GM23338 (cell line): ENCODE results near the gene UVRAG. TPM values are rescaled to one million over a fixed set of nuclear protein-coding genes. Genes with fewer than 3 reads are reported as not detected.

Experiments
- ATAC-seq: fragments of 200-7000 bp; cut with Tn5 transposase; 3 replicates; pipeline ENCODE4 v1.9.1; 2020
- DNase-seq: peaks from one replicate; pipeline ENCODE4 v3.0.0-alpha.2; 2015; ENCODE audit warnings: low spot score
- H2AFZ ChIP-seq: fragments of 200-600 bp; sonication (generic); 2 replicates; pipeline ENCODE4 v1.8.0; 2016; ENCODE audit warnings: antibody characterized with exemption, mild to moderate bottlenecking, moderate library complexity
- H3F3A ChIP-seq: fragments of 200-600 bp; sonication (generic); replicated peaks from 2 replicates; pipeline ENCODE4 v1.8.0; 2017; ENCODE audit warnings: antibody characterized with exemption, mixed run types, low read depth
- H3K27ac ChIP-seq: fragments of 200-600 bp; sonication (generic); 2 replicates; pipeline ENCODE4 v1.6.1; 2016; ENCODE audit warnings: low read depth
- H3K27me3 ChIP-seq: fragments of 200-600 bp; sonication (generic); 2 replicates; pipeline ENCODE4 v1.8.0; 2016; ENCODE audit warnings: mild to moderate bottlenecking, mixed run types, moderate library complexity; ENCODE audit not compliant: insufficient read depth
- H3K36me3 ChIP-seq: fragments of 200-600 bp; sonication (generic); 2 replicates; pipeline ENCODE4 v1.8.0; 2016; ENCODE audit warnings: mild to moderate bottlenecking; ENCODE audit not compliant: insufficient read depth
- H3K4me1 ChIP-seq: fragments of 200-600 bp; sonication (generic); 2 replicates; pipeline ENCODE4 v1.8.0; 2016; ENCODE audit warnings: mild to moderate bottlenecking, moderate library complexity; ENCODE audit not compliant: insufficient read depth
- H3K4me2 ChIP-seq: fragments of 200-600 bp; sonication (generic); 2 replicates; pipeline ENCODE4 v1.7.1; 2017; ENCODE audit warnings: mixed run types
- H3K4me3 ChIP-seq: fragments of 200-600 bp; sonication (generic); 2 replicates; pipeline ENCODE4 v1.6.1; 2016; ENCODE audit warnings: mixed run types
- H3K79me2 ChIP-seq: fragments of 200-600 bp; sonication (generic); replicated peaks from 2 replicates; pipeline ENCODE4 v1.8.0; 2017; ENCODE audit warnings: mild to moderate bottlenecking; ENCODE audit not compliant: insufficient read depth
- H3K9me2 ChIP-seq: fragments of 200-600 bp; sonication (generic); 2 replicates; pipeline ENCODE4 v1.8.0; 2017; ENCODE audit not compliant: insufficient read depth
- H4K20me1 ChIP-seq: fragments of 200-600 bp; sonication (generic); replicated peaks from 2 replicates; pipeline ENCODE4 v1.8.0; 2017; ENCODE audit warnings: mild to moderate bottlenecking; ENCODE audit not compliant: insufficient read depth
- H3K27ac Mint-ChIP-seq: 2 replicates; pipeline ENCODE4 v1.8.0; 2020; ENCODE audit warnings: inconsistent platforms, mild to moderate bottlenecking, moderate library complexity, mixed read lengths
- H3K27me3 Mint-ChIP-seq: 3 replicates; pipeline ENCODE4 v1.8.0; 2022; ENCODE audit warnings: low read depth, mild to moderate bottlenecking, moderate library complexity, mixed read lengths, inconsistent platforms; ENCODE audit not compliant: insufficient read depth, poor library complexity
- H3K36me3 Mint-ChIP-seq: 3 replicates; pipeline ENCODE4 v1.8.0; 2021; ENCODE audit warnings: low read depth, mild to moderate bottlenecking, inconsistent platforms, moderate library complexity, mixed read lengths
- H3K4me1 Mint-ChIP-seq: 3 replicates; pipeline ENCODE4 v1.8.0; 2020; ENCODE audit warnings: mild to moderate bottlenecking, inconsistent platforms, mixed read lengths
- H3K4me3 Mint-ChIP-seq: 3 replicates; pipeline ENCODE4 v1.8.0; 2021; ENCODE audit warnings: moderate library complexity, mild to moderate bottlenecking, inconsistent platforms, mixed read lengths
- H3K9me3 Mint-ChIP-seq: 3 replicates; pipeline ENCODE4 v1.8.0; 2020; ENCODE audit warnings: moderate library complexity, mild to moderate bottlenecking, inconsistent platforms, mixed read lengths
- CREB1 ChIP-seq: fragments of 250-450 bp; sonication (Bioruptor Pico); IDR thresholded peaks from 2 replicates; pipeline ENCODE4 v1.5.0; 2020; ENCODE audit warnings: low read depth, mild to moderate bottlenecking, moderate library complexity
- CTCF ChIP-seq, 2 experiments: fragments of 200-600 bp in 1 of 2; sonication (generic) in 1 of 2; conservative IDR thresholded peaks; 2 replicates each; pipeline versions ENCODE4 v1.5.1 to v1.6.1; 2016 to 2017; ENCODE audit warnings: antibody characterized with exemption in 2 of 2, low read depth in 2 of 2, mild to moderate bottlenecking in 2 of 2, moderate library complexity in 1 of 2
- ETS1 ChIP-seq: IDR thresholded peaks from 2 replicates; pipeline ENCODE4 v1.6.1; 2016; ENCODE audit warnings: antibody characterized with exemption
- EZH2 ChIP-seq: fragments of 200-600 bp; sonication (generic); IDR thresholded peaks from one replicate; pipeline ENCODE4 v1.8.0; 2017; ENCODE audit warnings: antibody characterized with exemption, mild to moderate bottlenecking, low read depth; ENCODE audit not compliant: unreplicated experiment
- EZH2phosphoT487 ChIP-seq: fragments of 200-600 bp; sonication (generic); IDR thresholded peaks from one replicate; pipeline ENCODE4 v1.8.1; 2018; ENCODE audit warnings: antibody characterized with exemption; ENCODE audit not compliant: unreplicated experiment
- JUNB ChIP-seq: IDR thresholded peaks from one replicate; pipeline ENCODE4 v1.6.1; 2016; ENCODE audit warnings: antibody characterized with exemption; ENCODE audit not compliant: unreplicated experiment
- NANOG ChIP-seq: IDR thresholded peaks from 2 replicates; pipeline ENCODE4 v1.6.1; 2016; ENCODE audit warnings: antibody characterized with exemption, borderline replicate concordance
- POLR2AphosphoS5 ChIP-seq: IDR thresholded peaks from 2 replicates; pipeline ENCODE4 v1.6.1; 2016; ENCODE audit warnings: antibody characterized with exemption, low read depth
- REST ChIP-seq: IDR thresholded peaks from one replicate; pipeline ENCODE4 v1.6.1; 2018; ENCODE audit warnings: antibody characterized with exemption; ENCODE audit not compliant: unreplicated experiment
- STAT1 ChIP-seq: IDR thresholded peaks from one replicate; pipeline ENCODE4 v1.6.1; 2016; ENCODE audit warnings: antibody characterized with exemption; ENCODE audit not compliant: unreplicated experiment
- ZNF114 ChIP-seq: fragments of 250-450 bp; sonication (Bioruptor Pico); IDR thresholded peaks from 2 replicates; pipeline ENCODE4 v1.5.0; 2020; ENCODE audit warnings: mild to moderate bottlenecking, moderate library complexity
- ZNF331 ChIP-seq: fragments of 250-450 bp; sonication (Bioruptor Pico); IDR thresholded peaks from 2 replicates; pipeline ENCODE4 v1.5.0; 2020; ENCODE audit warnings: low read depth, mild to moderate bottlenecking, moderate library complexity
- ZNF462 ChIP-seq: fragments of 250-450 bp; sonication (Bioruptor Pico); IDR thresholded peaks from 2 replicates; pipeline ENCODE4 v1.5.0; 2020; ENCODE audit warnings: mild to moderate bottlenecking, moderate library complexity
- polyA plus RNA-seq: library from polyadenylated mRNA; unstranded; fragments of >200 nt; fragmentation: Nextera tagmentation; extraction: Ambion mirVana; gene quantifications from 2 replicates; pipeline ENCODE4 v1.2.1, GENCODE V29; 2016
- total RNA-seq: library from RNA; depleted of rRNA; stranded (reverse); fragments of >200 nt; shearing (Covaris generic); gene quantifications from 2 replicates; pipeline ENCODE4 v1.2.3, GENCODE V29; 2014

The UVRAG gene
- total and polyA plus RNA-seq, 2 experiments from 2014 or later, result 15.3 to 17.4 TPM

GRCh38 chr11:76026862-76027261, 211.9 kb downstream of the UVRAG start:
- no peak overlapping the region for H2AFZ ChIP-seq
- H3K27me3 Mint-ChIP-seq, result no peaks in the 10 kb centered on the region
- H3F3A ChIP-seq, result no peaks in the 10 kb centered on the region
- no peaks in the 10 kb centered on the region for H3K9me3 Mint-ChIP-seq
- no peak overlapping the region for H3K27ac ChIP-seq
- no peak for DNase-seq
- H4K20me1 ChIP-seq, result no peaks in the 10 kb centered on the region
- H3K4me3 ChIP-seq, result no peak overlapping the region
- H3K4me3 Mint-ChIP-seq, result no peak overlapping the region
- peaks cover 3% of the 10 kb centered on the region; the same call in 2 of the 3 replicates for H3K36me3 Mint-ChIP-seq
- H3K36me3 ChIP-seq, result no peaks in the 10 kb centered on the region
- TF ChIP-seq EZH2 (no peak), STAT1 (no peak), NANOG (no peak), POLR2AphosphoS5 (no peak), CREB1 (CRISPR knock-in tag) (no peak), ZNF462 (CRISPR knock-in tag) (no peak), ZNF114 (CRISPR knock-in tag) (no peak), ETS1 (no peak), JUNB (no peak), CTCF (conservative IDR thresholded peaks at IDR 0.05; ENCODE audit: low read depth in 2 of 2) (no peak), REST (no peak), ZNF331 (no peak), EZH2phosphoT487 (no peak)
- no peak for ATAC-seq
- H3K4me1 Mint-ChIP-seq, result peaks cover 44% of the 10 kb centered on the region
- H3K4me2 ChIP-seq, result no peak overlapping the region
- peak overlapping the region; percentile 24; the same call in 1 of the 2 replicates for H3K27ac Mint-ChIP-seq
- H3K9me2 ChIP-seq, result no peaks in the 10 kb centered on the region
- H3K4me1 ChIP-seq, result peaks cover 18% of the 10 kb centered on the region
- no peaks in the 10 kb centered on the region for H3K79me2 ChIP-seq
- H3K27me3 ChIP-seq, result no peaks in the 10 kb centered on the region
